HCT116 (cell line): ENCODE results near the gene GALR3. TPM values are rescaled to one million over a fixed set of nuclear protein-coding genes. Genes with fewer than 3 reads are reported as not detected.

ENCODE experiments used
- ATAC-seq: fragments of 200-7000 bp; cut with Tn5 transposase; 2 replicates; pipeline ENCODE4 v1.9.1; 2020; ENCODE audit warnings: mild to moderate bottlenecking, moderate library complexity
- BruUV-seq: library from RNA; stranded (reverse); fragments of 400-500 nt; replicated peaks from 2 replicates; lab custom pipeline; 2021; lab: Mats Ljungman, UMichigan
- CTCF ChIA-PET: fragments of 300-600 bp; sonication (Branson Sonifier 250); formaldehyde crosslinking; loops from one replicate; lab custom pipeline; 2021; ENCODE audit warnings: antibody characterized with exemption; lab: Charles Lee
- POLR2A ChIA-PET: fragments of 300-600, 350-600 bp; sonication (Branson Sonifier 250); formaldehyde crosslinking; loops from one replicate; lab custom pipeline; 2021; ENCODE audit warnings: antibody characterized with exemption; lab: Charles Lee
- RAD21 ChIA-PET, 2 experiments: fragments of 300-600 bp; sonication (Branson Sonifier 250); formaldehyde crosslinking; loops; one replicate each; lab custom pipeline; 2023; ENCODE audit warnings: low total read pairs in 2 of 2; ENCODE audit not compliant: uncharacterized antibody in 2 of 2, unreplicated experiment in 2 of 2, low non-redundant PET in 1 of 2; lab: Charles Lee
- DNase-seq: peaks from one replicate; pipeline ENCODE4 v3.0.0-alpha.2; 2010; ENCODE audit warnings: low read depth, low spot score
- H2AFZ ChIP-seq: fragments of 200-600 bp; shearing (Covaris generic), sonication (generic); 2 replicates; pipeline ENCODE4 v1.6.1; 2017; ENCODE audit warnings: low read depth, mixed run types, mixed read lengths, antibody characterized with exemption, low read length; ENCODE audit not compliant: poor library complexity, severe bottlenecking
- H3K27ac ChIP-seq: 2 replicates; pipeline ENCODE4 v1.5.1; 2012; ENCODE audit warnings: low read depth, low read length
- H3K27me3 ChIP-seq: fragments of 200-600 bp; sonication (generic); 2 replicates; pipeline ENCODE4 v1.6.1; 2016; ENCODE audit warnings: mixed run types, low read length, mixed read lengths; ENCODE audit not compliant: insufficient read depth
- H3K36me3 ChIP-seq, 2 experiments: fragments of 200-500 bp in 1 of 2; fragments of 200-600 bp in 1 of 2; sonication (Bioruptor generic) in 1 of 2; sonication (generic) in 1 of 2; 2 replicates each; pipeline versions ENCODE4 v1.5.1 to v1.6.1; 2014 to 2016; ENCODE audit warnings: low read length in 2 of 2, inconsistent platforms in 1 of 2, mixed read lengths in 1 of 2, mixed run types in 1 of 2; ENCODE audit not compliant: insufficient read depth in 2 of 2, control insufficient read depth in 1 of 2
- H3K4me1 ChIP-seq, 2 experiments: fragments of 200-600 bp in 1 of 2; sonication (generic) in 1 of 2; 2 replicates each; pipeline versions ENCODE4 v1.5.1 to v1.6.1; 2012 to 2017; ENCODE audit warnings: low read length in 2 of 2, inconsistent platforms in 1 of 2, mild to moderate bottlenecking in 1 of 2, mixed read lengths in 1 of 2, mixed run types in 1 of 2, moderate library complexity in 1 of 2; ENCODE audit not compliant: insufficient read depth in 2 of 2, control insufficient read depth in 1 of 2
- H3K4me2 ChIP-seq: fragments of 200-600 bp; sonication (generic); 2 replicates; pipeline ENCODE4 v1.6.1; 2017; ENCODE audit warnings: mixed run types, low read length, mixed read lengths
- H3K4me3 ChIP-seq, 2 experiments: fragments of 200-600 bp in 1 of 2; sonication (generic) in 1 of 2; replicated peaks in 1 of 2; 2 replicates each; pipeline ENCODE4 v1.5.1; 2011 to 2016; ENCODE audit warnings: low read length in 2 of 2, control low read depth in 1 of 2, low read depth in 1 of 2, mild to moderate bottlenecking in 1 of 2, mixed read lengths in 1 of 2, mixed run types in 1 of 2
- H3K79me2 ChIP-seq: fragments of 200-600 bp; sonication (generic); 2 replicates; pipeline ENCODE4 v1.6.1; 2017; ENCODE audit warnings: mild to moderate bottlenecking, mixed run types, low read length, moderate library complexity, mixed read lengths; ENCODE audit not compliant: insufficient read depth
- H3K9ac ChIP-seq: fragments of 200-600 bp; sonication (generic); 2 replicates; pipeline ENCODE4 v1.6.1; 2016; ENCODE audit warnings: low read length, mixed read lengths
- H3K9me2 ChIP-seq: fragments of 200-600 bp; sonication (generic), shearing (Covaris generic); 2 replicates; pipeline ENCODE4 v1.6.1; 2017; ENCODE audit warnings: mixed run types, mild to moderate bottlenecking, moderate library complexity; ENCODE audit not compliant: insufficient read depth
- H3K9me3 ChIP-seq, 2 experiments: fragments of 200-500 bp in 1 of 2; fragments of 200-600 bp in 1 of 2; sonication (Bioruptor generic) in 1 of 2; sonication (generic) in 1 of 2; 2 replicates each; pipeline ENCODE4 v1.6.1; 2014 to 2017; ENCODE audit warnings: low read length in 2 of 2, mixed read lengths in 2 of 2, inconsistent platforms in 1 of 2, low read depth in 1 of 2, mild to moderate bottlenecking in 1 of 2, mixed run types in 1 of 2, moderate library complexity in 1 of 2; ENCODE audit not compliant: control insufficient read depth in 1 of 2, insufficient read depth in 1 of 2
- H4K20me1 ChIP-seq: fragments of 200-600 bp; sonication (generic), shearing (Covaris generic); 2 replicates; pipeline ENCODE4 v1.6.1; 2017; ENCODE audit warnings: mixed run types, mild to moderate bottlenecking, moderate library complexity; ENCODE audit not compliant: insufficient read depth
- CBX3 ChIP-seq: IDR thresholded peaks from 2 replicates; pipeline ENCODE4 v1.6.1; 2012; ENCODE audit warnings: low read depth
- CEBPB ChIP-seq: IDR thresholded peaks from 2 replicates; pipeline ENCODE4 v1.6.1; 2012; ENCODE audit warnings: low read depth
- EGR1 ChIP-seq: IDR thresholded peaks from 2 replicates; pipeline ENCODE4 v1.6.1; 2012; ENCODE audit warnings: low read depth
- EZH2 ChIP-seq: fragments of 200-600 bp; sonication (generic); IDR thresholded peaks from 2 replicates; pipeline ENCODE4 v1.6.1; 2017; ENCODE audit warnings: antibody characterized with exemption, mixed run types
- FOSL1 ChIP-seq: IDR thresholded peaks from 2 replicates; pipeline ENCODE4 v1.6.1; 2012; ENCODE audit warnings: low read depth
- JUND ChIP-seq: IDR thresholded peaks from 2 replicates; pipeline ENCODE4 v1.6.1; 2012
- POLR2AphosphoS5 ChIP-seq: IDR thresholded peaks from 2 replicates; pipeline ENCODE4 v1.6.1; 2011; ENCODE audit warnings: mild to moderate bottlenecking, low read depth, low read length, moderate library complexity
- SIN3A ChIP-seq: IDR thresholded peaks from 2 replicates; pipeline ENCODE4 v1.6.1; 2012; ENCODE audit warnings: low read depth
- SP1 ChIP-seq: IDR thresholded peaks from 2 replicates; pipeline ENCODE4 v1.6.1; 2012; ENCODE audit warnings: low read depth
- SRF ChIP-seq: IDR thresholded peaks from 2 replicates; pipeline ENCODE4 v1.6.1; 2012; ENCODE audit warnings: low read depth
- TCF7L2 ChIP-seq: IDR thresholded peaks from 2 replicates; pipeline ENCODE4 v1.7.0; 2011; ENCODE audit warnings: borderline replicate concordance, inconsistent platforms; ENCODE audit not compliant: insufficient read depth, insufficient read length; ENCODE audit errors: extremely low read depth
- ZNF274 ChIP-seq: fragments of 200-500 bp; sonication (Bioruptor generic); IDR thresholded peaks from 2 replicates; pipeline ENCODE4 v1.6.1; 2014; ENCODE audit warnings: mild to moderate bottlenecking, low read depth, low read length, inconsistent platforms
- intact Hi-C: fragments of 100-400 bp; cut with micrococcal nuclease; formaldehyde crosslinking; loops from 2 replicates; pipeline ENCODE4 v1.10.0; 2022
- total RNA-seq: library from RNA; stranded (reverse); gene quantifications from one replicate; pipeline ENCODE4 v1.2.1, GENCODE V29; 2021; ENCODE audit not compliant: unreplicated experiment
- TF ChIP-seq, protein P1 (sequence below), 3 experiments: fragments of 200-600 bp in 1 of 3; sonication (generic) in 1 of 3; IDR thresholded peaks in 2 of 3; conservative IDR thresholded peaks in 1 of 3; 2 replicates each; pipeline ENCODE4 v1.5.1; 2012 to 2017; ENCODE audit warnings: low read depth in 2 of 3, low read length in 2 of 3, antibody characterized with exemption in 1 of 3, borderline replicate concordance in 1 of 3, control low read depth in 1 of 3, mild to moderate bottlenecking in 1 of 3, mixed read lengths in 1 of 3, mixed run types in 1 of 3, moderate library complexity in 1 of 3; ENCODE audit not compliant: insufficient read depth in 1 of 3
- TF ChIP-seq, protein P2 (sequence below): IDR thresholded peaks from 2 replicates; pipeline ENCODE4 v1.6.1; 2012

GALR3 gene
- total RNA-seq, 1 experiment from 2014 or later, result 0.32 TPM

DNA sequence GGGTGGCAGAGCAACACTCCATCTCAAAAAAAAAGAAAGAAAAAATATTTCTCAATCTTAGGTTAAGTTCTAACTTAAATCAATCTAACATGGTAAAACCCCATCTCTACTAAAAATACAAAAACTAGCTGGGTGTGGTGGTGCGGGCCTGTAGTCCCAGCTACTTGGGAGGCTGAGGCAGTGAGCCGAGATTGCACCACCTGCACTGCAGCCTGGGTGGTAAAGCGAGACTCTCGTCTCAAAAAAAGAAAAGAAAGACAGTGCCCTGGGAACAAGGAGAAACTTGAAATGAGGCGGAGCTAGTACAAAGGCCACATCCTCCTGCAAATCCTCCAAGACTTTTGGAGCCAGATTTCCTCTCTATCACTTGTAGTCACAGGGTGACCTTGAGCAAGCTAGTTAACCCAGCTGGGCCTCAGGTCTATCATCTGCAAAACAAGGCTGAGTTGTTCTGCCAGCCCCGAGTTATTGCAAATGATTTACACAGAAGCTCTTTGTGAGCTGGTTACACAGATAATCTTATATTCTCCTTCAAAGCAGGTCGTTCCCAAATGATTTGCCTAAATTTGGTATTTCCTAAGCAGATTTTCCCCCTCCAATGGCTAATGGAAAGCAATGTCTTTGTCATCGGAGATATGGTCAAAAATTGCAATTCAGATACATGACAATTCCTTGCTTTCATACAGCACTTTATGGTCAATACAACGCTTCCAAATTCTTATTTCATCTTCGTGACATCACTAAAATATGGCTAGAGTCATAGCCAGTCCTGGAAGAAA is 19.0 kb downstream of the GALR3 start:
- intact Hi-C loops, result no loop called here
- H3K4me1 ChIP-seq, result peaks cover 3 to 18% of the 10 kb centered on the region in 2 experiments; a peak in 3 of 4 replicates
- H3K27ac ChIP-seq, result no peak overlapping the region
- peak overlapping the region in 1 of 2 experiments; percentile 75; a peak in 3 of 4 replicates for H3K4me3 ChIP-seq
- TF ChIP-seq POLR2AphosphoS5 (no peak), EGR1 (no peak), CBX3 (no peak), CEBPB (no peak), FOSL1 (no peak), EZH2 (no peak), ZNF274 (no peak), SIN3A (no peak), SRF (no peak), TCF7L2 (no peak), JUND (no peak), SP1 (no peak)
- TF ChIP-seq, protein P1, sequence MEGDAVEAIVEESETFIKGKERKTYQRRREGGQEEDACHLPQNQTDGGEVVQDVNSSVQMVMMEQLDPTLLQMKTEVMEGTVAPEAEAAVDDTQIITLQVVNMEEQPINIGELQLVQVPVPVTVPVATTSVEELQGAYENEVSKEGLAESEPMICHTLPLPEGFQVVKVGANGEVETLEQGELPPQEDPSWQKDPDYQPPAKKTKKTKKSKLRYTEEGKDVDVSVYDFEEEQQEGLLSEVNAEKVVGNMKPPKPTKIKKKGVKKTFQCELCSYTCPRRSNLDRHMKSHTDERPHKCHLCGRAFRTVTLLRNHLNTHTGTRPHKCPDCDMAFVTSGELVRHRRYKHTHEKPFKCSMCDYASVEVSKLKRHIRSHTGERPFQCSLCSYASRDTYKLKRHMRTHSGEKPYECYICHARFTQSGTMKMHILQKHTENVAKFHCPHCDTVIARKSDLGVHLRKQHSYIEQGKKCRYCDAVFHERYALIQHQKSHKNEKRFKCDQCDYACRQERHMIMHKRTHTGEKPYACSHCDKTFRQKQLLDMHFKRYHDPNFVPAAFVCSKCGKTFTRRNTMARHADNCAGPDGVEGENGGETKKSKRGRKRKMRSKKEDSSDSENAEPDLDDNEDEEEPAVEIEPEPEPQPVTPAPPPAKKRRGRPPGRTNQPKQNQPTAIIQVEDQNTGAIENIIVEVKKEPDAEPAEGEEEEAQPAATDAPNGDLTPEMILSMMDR (IDR thresholded peaks at IDR 0.05 in 2 of 3, conservative IDR thresholded peaks at IDR 0.05 in 1 of 3; ENCODE audit: borderline replicate concordance in 1 of 3, insufficient read depth in 1 of 3, low read depth in 2 of 3, low read length in 2 of 3), result no peak
- TF ChIP-seq, protein P2, sequence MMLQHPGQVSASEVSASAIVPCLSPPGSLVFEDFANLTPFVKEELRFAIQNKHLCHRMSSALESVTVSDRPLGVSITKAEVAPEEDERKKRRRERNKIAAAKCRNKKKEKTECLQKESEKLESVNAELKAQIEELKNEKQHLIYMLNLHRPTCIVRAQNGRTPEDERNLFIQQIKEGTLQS, result no peak
- H3K9me2 ChIP-seq, result no peaks in the 10 kb centered on the region
- no peaks in the 10 kb centered on the region for H3K27me3 ChIP-seq
- peaks cover 0 to 6% of the 10 kb centered on the region in 2 experiments; a peak in 1 of 4 replicates for H3K9me3 ChIP-seq
- H4K20me1 ChIP-seq, result no peaks in the 10 kb centered on the region
- peaks cover 6 to 15% of the 10 kb centered on the region in 2 experiments; a peak in 3 of 4 replicates for H3K36me3 ChIP-seq
- POLR2A ChIA-PET, result no interaction called here
- no TSS peak for BruUV-seq
- RAD21 ChIA-PET, result interaction anchor here in 1 of 2 experiments (0.6 kb wide), 1 partner anchor 262 kb away, joined by 5 read pairs; the partner anchor contains the start of gene LGALS2
- DNase-seq, result no peak
- ATAC-seq, result no peak
- H3K4me2 ChIP-seq, result peak overlapping the region; percentile 87
- H2AFZ ChIP-seq, result no peak overlapping the region
- H3K9ac ChIP-seq, result no peak overlapping the region
- CTCF ChIA-PET, result no interaction called here
- peaks cover 18% of the 10 kb centered on the region for H3K79me2 ChIP-seq
